ENCODE measurements around the gene TNNC1.

Gene TNNC1

GRCh38 chr3:52401551-52401950, 52.3 kb downstream of the TNNC1 start:
- DNase-seq (ENCODE audit: low read depth in 2 of 2), result no peak
